ENCODE data around the gene MIGA1.
A peak's percentile ranks its signal among the peaks of the same experiment; 100 is the strongest.

Gene MIGA1

GRCh38 chr1:77834771-77835334, 55.4 kb downstream of the MIGA1 start:
- in situ Hi-C loops (cut with HindIII; ENCODE audit: low pct_unique_long_range_greater_than_20kb, low sequenced_read_pairs): no loop called here
- no peak for TF ChIP-seq JUND (IDR thresholded peaks at IDR 0.05; ENCODE audit: low read depth)
- peak in 1 of 2 experiments; percentile 42 for DNase-seq (ENCODE audit: low read depth in 1 of 2, low spot score in 1 of 2)

DNA sequence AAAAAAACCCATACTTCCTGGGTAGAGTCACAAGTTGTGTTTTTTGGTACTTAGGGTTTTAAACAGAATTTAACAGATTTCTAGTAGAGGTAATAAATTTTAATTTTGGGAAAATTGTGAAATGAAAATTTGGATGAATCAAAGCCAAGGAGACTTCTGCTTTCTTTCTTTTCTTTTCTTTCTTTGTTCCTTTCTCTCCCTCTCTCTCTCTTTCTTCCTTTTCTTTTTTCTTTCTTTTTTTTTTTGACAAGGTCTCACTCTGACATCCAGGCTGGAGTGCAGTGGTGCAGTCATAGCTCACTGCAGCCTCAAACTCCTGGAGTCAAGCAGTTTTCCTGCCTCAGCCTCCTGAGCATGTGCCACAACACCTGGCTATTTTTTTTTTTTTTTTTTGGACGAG, 62.1 kb downstream of the MIGA1 start:
- in situ Hi-C loops (cut with HindIII; ENCODE audit: low pct_unique_long_range_greater_than_20kb, low sequenced_read_pairs): no loop called here

DNA sequence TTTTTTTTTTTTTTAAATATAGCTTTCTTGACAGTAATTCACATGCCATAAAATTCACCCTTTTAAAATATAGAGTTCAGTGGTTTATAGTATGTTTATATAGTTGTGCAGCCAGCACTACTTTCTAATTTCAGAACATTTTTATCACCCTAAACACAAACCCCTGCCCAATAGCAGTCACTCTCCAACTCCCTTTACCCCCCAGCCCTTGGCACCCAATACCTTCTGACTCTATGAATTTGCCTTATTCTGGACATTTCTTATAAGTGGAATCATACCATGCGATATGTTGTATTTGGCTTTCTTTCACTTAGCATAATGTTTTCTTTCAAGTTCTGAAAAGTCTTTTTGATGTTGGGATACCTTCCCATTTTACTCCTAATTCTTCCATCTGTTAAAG, 66.5 kb downstream of the MIGA1 start:
- in situ Hi-C loops (cut with HindIII; ENCODE audit: low pct_unique_long_range_greater_than_20kb, low sequenced_read_pairs): no loop called here
- no peak for DNase-seq (ENCODE audit: low read depth in 1 of 2, low spot score in 1 of 2)
- TF ChIP-seq JUND (IDR thresholded peaks at IDR 0.05; ENCODE audit: low read depth): no peak

More for the DNA sequence above, 62.1 kb downstream of the MIGA1 start:
- no peak for TF ChIP-seq JUND (IDR thresholded peaks at IDR 0.05; ENCODE audit: low read depth)
- DNase-seq (ENCODE audit: low read depth in 1 of 2, low spot score in 1 of 2): no peak

- in situ Hi-C loops (cut with HindIII; ENCODE audit: low pct_unique_long_range_greater_than_20kb, low sequenced_read_pairs): no loop called here
- DNase-seq (ENCODE audit: low read depth in 1 of 2, low spot score in 1 of 2): no peak
- TF ChIP-seq JUND (IDR thresholded peaks at IDR 0.05; ENCODE audit: low read depth): no peak
These were observed 67.5 kb downstream of the MIGA1 start for GRCh38 chr1:77846966-77847365.

DNA sequence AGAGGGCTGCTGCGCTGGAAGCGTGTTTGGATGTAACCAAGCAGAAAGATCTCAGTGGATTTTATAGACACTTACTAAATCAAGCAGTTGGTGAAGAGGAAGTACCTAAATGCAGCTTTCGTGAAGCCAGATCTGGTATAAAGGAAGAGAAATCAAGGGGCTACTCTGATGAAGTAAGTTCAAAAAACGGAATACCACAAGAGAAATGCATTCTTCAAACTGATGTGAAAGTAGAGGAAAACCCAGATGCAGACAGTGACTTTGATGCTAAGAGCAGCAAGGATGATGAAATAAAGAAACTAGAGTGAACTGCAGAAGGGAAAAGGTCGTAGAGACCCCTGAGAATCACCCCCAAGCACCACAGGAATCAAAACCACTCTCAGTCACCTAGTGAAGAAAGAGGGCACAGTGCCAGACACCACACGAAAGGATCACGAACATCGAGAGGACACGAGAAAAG, 68.2 kb downstream of the MIGA1 start:
- no peak for TF ChIP-seq JUND (IDR thresholded peaks at IDR 0.05; ENCODE audit: low read depth)
- in situ Hi-C loops (cut with HindIII; ENCODE audit: low pct_unique_long_range_greater_than_20kb, low sequenced_read_pairs): no loop called here
- no peak for DNase-seq (ENCODE audit: low read depth in 1 of 2, low spot score in 1 of 2)

DNA sequence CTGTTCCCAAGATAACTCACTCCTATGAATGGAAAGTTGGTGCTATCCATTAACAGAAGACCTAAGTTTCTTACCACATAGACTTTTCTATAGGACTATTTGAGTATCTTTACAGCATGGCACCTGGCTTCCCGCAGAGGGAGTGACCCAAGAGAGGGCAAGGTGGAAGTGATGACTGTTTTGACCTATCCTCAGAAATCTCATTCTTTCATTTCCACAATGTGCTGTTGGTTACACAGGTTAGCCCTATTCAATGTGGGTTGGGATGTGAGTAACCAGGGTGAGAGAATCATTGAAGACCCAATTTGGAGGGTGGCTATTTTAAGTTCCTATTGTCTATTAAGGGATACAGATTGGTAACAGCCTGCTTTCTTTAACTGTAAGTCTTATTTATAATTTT, 70.6 kb downstream of the MIGA1 start:
- in situ Hi-C loops (cut with HindIII; ENCODE audit: low pct_unique_long_range_greater_than_20kb, low sequenced_read_pairs): no loop called here
- DNase-seq (ENCODE audit: low read depth in 1 of 2, low spot score in 1 of 2): no peak
- no peak for TF ChIP-seq JUND (IDR thresholded peaks at IDR 0.05; ENCODE audit: low read depth)

DNA sequence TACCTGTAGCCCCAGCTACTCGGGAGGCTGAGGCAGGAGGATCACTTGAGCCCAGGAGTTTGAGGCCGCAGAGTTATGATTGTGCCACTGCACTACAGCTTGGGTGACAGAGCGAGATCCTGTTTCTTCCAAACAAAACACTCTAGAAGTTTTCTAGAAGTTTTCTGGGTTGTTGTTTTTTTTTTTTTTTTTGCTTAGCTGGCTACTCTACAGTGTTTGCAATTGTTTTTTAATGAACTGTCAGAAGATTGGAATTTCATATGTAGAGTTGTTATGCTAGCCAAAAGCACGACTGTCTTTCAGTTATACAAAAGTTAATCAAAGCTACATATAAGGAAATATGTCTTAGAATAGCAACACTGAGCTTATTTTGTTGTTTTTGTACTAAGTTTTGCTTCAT, 78.1 kb downstream of the MIGA1 start:
- in situ Hi-C loops (cut with HindIII; ENCODE audit: low pct_unique_long_range_greater_than_20kb, low sequenced_read_pairs): no loop called here
- no peak for DNase-seq (ENCODE audit: low read depth in 1 of 2, low spot score in 1 of 2)
- TF ChIP-seq JUND (IDR thresholded peaks at IDR 0.05; ENCODE audit: low read depth): no peak

DNA sequence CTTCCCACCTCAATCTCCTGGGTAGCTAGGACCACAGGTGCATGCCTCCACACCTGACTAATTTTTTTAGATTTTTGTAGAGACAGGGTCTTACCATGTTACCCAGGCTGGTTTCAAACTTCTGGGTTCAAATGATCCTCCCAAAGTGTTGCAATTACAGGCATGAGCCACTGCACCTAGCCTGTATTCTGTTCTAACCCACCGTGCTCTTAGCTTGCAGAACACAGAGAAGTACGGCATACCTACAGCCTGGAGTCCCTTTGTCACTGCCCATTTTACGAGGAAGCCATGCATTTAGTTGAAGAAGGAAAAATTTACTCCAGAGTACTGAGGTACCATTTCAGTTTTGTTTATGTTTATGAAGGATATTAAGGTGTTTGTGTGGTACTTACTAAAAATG, 79.3 kb downstream of the MIGA1 start:
- no peak for TF ChIP-seq JUND (IDR thresholded peaks at IDR 0.05; ENCODE audit: low read depth)
- no peak for DNase-seq (ENCODE audit: low read depth in 1 of 2, low spot score in 1 of 2)
- in situ Hi-C loops (cut with HindIII; ENCODE audit: low pct_unique_long_range_greater_than_20kb, low sequenced_read_pairs): no loop called here

DNA sequence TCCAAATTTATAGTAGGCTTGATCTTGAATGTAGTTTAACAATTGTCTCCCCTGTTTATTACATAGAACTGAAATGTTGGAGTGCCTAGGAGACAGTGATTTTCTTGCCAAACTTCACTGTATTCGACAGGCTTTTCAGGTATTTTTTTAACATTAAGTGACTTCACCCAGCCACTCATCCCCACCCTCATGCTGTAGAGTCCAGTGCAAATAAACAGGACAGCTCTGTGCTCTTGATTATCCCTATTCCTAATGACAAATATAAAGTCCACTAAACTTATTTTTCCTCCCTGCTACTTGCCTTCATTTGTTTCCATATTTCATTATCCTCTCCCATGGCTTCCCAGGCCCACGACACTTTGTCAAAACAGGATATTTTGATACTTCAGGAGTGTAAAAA, 79.8 kb downstream of the MIGA1 start:
- no peak for TF ChIP-seq JUND (IDR thresholded peaks at IDR 0.05; ENCODE audit: low read depth)
- in situ Hi-C loops (cut with HindIII; ENCODE audit: low pct_unique_long_range_greater_than_20kb, low sequenced_read_pairs): no loop called here
- DNase-seq (ENCODE audit: low read depth in 1 of 2, low spot score in 1 of 2): no peak

DNA sequence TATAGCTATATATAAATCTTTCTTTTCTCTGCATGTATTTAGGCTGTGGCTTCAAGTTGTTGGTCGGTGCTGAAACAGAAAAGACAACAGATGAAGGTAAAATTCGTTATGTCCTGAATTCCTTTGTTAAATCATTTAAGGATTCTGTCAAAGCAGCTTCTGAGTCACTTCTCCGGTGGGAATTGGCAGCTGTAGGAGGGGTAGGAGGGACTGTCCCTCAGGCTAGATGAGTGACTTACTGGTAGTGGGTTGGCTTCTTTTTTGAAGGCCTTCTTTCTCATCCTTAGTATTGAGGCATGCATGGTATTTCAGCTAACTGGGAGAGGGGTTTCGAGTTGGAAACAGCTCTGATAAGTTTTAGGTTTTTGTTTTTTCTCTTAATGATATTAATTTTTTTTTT, 86.8 kb downstream of the MIGA1 start:
- no peak for DNase-seq (ENCODE audit: low read depth in 1 of 2, low spot score in 1 of 2)
- in situ Hi-C loops (cut with HindIII; ENCODE audit: low pct_unique_long_range_greater_than_20kb, low sequenced_read_pairs): no loop called here
- no peak for TF ChIP-seq JUND (IDR thresholded peaks at IDR 0.05; ENCODE audit: low read depth)

DNA sequence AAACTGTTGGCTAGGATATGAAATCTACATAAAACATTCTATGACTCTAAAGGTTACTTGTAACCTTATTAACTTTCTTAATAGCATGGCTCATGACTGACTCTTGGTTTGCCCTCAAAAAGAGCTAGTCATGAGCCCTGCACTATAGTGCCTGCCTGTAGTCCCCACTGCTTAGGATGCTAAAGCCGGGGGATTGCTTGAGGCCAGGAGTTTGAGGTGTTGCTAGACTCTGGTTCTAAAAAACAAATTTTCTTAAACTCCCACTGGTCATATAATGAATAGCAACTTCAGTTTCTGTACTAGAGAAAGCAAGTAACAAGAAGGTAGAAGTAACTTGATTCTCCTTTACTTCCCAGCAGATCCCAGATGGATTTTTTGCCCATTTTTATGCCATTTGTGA, 93.2 kb downstream of the MIGA1 start:
- no peak for TF ChIP-seq JUND (IDR thresholded peaks at IDR 0.05; ENCODE audit: low read depth)
- in situ Hi-C loops (cut with HindIII; ENCODE audit: low pct_unique_long_range_greater_than_20kb, low sequenced_read_pairs): no loop called here
- DNase-seq (ENCODE audit: low read depth in 1 of 2, low spot score in 1 of 2): no peak

GRCh38 chr1:77873461-77873860, 94.0 kb downstream of the MIGA1 start:
- in situ Hi-C loops (cut with HindIII; ENCODE audit: low pct_unique_long_range_greater_than_20kb, low sequenced_read_pairs): no loop called here
- no peak for DNase-seq (ENCODE audit: low read depth in 1 of 2, low spot score in 1 of 2)
- TF ChIP-seq JUND (IDR thresholded peaks at IDR 0.05; ENCODE audit: low read depth): no peak

GRCh38 chr1:77874804-77875445, 95.5 kb downstream of the MIGA1 start:
- TF ChIP-seq JUND (IDR thresholded peaks at IDR 0.05; ENCODE audit: low read depth): no peak
- in situ Hi-C loops (cut with HindIII; ENCODE audit: low pct_unique_long_range_greater_than_20kb, low sequenced_read_pairs): no loop called here
- no peak for DNase-seq (ENCODE audit: low read depth in 1 of 2, low spot score in 1 of 2)

DNA sequence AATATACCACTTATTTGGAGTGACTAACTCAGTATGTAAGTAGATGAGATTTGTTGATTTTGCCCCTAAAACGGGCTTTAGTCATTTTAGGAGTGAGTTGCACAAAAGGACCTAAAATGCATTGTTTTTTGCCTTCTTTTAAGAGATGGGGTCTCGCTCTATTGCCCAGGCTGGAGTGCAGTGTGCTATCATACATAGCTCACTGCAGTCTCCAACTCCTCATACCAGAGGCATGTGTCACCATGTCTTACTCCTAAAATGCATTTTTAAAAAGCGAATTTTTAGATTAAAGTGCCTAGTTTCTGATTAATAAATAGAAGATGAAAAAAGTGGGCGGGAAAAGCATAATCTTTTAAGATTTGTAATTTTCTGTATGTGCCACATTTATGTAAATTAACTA, 97.4 kb downstream of the MIGA1 start:
- no peak for DNase-seq (ENCODE audit: low read depth in 1 of 2, low spot score in 1 of 2)
- TF ChIP-seq JUND (IDR thresholded peaks at IDR 0.05; ENCODE audit: low read depth): no peak
- in situ Hi-C loops (cut with HindIII; ENCODE audit: low pct_unique_long_range_greater_than_20kb, low sequenced_read_pairs): no loop called here

Measured in T47D (cell line).